ENCODE results near the gene SERINC2. TPM values are rescaled to one million over a fixed set of nuclear protein-coding genes. Genes with fewer than 3 reads are reported as not detected.

Gene SERINC2
- total RNA-seq, 1 experiment from 2014 or later: 26.0 TPM

DNA sequence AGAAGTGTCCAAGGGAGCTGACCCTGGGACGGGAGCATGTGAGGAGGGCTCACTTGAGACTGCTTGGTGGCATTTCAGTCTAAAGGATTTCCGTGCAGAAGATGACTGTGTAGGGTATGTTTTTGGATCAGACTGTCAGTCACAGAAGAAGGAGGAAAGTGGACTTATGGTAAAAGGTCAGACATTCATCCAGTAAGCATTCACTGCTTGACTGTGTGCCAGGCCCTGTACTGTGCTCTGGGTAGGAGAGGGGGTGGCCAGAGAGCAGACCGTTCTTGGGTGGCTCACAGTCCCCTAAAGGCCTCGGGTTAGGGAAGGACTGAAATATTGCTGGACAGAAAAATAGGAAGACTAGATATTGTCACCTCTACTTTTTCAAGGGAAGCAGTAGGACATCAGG lies 2.1 kb upstream of the SERINC2 start:
- TF ChIP-seq ELF4 (CRISPR knock-in tag; IDR thresholded peaks at IDR 0.05; ENCODE audit: low read depth) (no peak), GRHL2 (CRISPR knock-in tag; IDR thresholded peaks at IDR 0.05; ENCODE audit: insufficient replicate concordance, severe bottlenecking) (no peak), SMAD3 (CRISPR knock-in tag; IDR thresholded peaks at IDR 0.05; ENCODE audit: borderline replicate concordance) (no peak), FOXJ3 (CRISPR knock-in tag; IDR thresholded peaks at IDR 0.05; ENCODE audit: borderline replicate concordance) (no peak), IRF2 (CRISPR knock-in tag; IDR thresholded peaks at IDR 0.05; ENCODE audit: borderline replicate concordance, low read depth) (no peak), NFATC4 (CRISPR knock-in tag; IDR thresholded peaks at IDR 0.05) (no peak), JAZF1 (CRISPR knock-in tag; IDR thresholded peaks at IDR 0.05) (no peak)
- TF ChIP-seq, protein P1, sequence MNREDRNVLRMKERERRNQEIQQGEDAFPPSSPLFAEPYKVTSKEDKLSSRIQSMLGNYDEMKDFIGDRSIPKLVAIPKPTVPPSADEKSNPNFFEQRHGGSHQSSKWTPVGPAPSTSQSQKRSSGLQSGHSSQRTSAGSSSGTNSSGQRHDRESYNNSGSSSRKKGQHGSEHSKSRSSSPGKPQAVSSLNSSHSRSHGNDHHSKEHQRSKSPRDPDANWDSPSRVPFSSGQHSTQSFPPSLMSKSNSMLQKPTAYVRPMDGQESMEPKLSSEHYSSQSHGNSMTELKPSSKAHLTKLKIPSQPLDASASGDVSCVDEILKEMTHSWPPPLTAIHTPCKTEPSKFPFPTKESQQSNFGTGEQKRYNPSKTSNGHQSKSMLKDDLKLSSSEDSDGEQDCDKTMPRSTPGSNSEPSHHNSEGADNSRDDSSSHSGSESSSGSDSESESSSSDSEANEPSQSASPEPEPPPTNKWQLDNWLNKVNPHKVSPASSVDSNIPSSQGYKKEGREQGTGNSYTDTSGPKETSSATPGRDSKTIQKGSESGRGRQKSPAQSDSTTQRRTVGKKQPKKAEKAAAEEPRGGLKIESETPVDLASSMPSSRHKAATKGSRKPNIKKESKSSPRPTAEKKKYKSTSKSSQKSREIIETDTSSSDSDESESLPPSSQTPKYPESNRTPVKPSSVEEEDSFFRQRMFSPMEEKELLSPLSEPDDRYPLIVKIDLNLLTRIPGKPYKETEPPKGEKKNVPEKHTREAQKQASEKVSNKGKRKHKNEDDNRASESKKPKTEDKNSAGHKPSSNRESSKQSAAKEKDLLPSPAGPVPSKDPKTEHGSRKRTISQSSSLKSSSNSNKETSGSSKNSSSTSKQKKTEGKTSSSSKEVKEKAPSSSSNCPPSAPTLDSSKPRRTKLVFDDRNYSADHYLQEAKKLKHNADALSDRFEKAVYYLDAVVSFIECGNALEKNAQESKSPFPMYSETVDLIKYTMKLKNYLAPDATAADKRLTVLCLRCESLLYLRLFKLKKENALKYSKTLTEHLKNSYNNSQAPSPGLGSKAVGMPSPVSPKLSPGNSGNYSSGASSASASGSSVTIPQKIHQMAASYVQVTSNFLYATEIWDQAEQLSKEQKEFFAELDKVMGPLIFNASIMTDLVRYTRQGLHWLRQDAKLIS (CRISPR knock-in tag; IDR thresholded peaks at IDR 0.05; ENCODE audit: borderline replicate concordance): no peak
- TF ChIP-seq, protein P2, sequence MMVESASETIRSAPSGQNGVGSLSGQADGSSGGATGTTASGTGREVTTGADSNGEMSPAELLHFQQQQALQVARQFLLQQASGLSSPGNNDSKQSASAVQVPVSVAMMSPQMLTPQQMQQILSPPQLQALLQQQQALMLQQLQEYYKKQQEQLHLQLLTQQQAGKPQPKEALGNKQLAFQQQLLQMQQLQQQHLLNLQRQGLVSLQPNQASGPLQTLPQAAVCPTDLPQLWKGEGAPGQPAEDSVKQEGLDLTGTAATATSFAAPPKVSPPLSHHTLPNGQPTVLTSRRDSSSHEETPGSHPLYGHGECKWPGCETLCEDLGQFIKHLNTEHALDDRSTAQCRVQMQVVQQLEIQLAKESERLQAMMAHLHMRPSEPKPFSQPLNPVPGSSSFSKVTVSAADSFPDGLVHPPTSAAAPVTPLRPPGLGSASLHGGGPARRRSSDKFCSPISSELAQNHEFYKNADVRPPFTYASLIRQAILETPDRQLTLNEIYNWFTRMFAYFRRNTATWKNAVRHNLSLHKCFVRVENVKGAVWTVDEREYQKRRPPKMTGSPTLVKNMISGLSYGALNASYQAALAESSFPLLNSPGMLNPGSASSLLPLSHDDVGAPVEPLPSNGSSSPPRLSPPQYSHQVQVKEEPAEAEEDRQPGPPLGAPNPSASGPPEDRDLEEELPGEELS (CRISPR knock-in tag; IDR thresholded peaks at IDR 0.05): no peak
- TF ChIP-seq, protein P3, sequence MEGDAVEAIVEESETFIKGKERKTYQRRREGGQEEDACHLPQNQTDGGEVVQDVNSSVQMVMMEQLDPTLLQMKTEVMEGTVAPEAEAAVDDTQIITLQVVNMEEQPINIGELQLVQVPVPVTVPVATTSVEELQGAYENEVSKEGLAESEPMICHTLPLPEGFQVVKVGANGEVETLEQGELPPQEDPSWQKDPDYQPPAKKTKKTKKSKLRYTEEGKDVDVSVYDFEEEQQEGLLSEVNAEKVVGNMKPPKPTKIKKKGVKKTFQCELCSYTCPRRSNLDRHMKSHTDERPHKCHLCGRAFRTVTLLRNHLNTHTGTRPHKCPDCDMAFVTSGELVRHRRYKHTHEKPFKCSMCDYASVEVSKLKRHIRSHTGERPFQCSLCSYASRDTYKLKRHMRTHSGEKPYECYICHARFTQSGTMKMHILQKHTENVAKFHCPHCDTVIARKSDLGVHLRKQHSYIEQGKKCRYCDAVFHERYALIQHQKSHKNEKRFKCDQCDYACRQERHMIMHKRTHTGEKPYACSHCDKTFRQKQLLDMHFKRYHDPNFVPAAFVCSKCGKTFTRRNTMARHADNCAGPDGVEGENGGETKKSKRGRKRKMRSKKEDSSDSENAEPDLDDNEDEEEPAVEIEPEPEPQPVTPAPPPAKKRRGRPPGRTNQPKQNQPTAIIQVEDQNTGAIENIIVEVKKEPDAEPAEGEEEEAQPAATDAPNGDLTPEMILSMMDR (IDR thresholded peaks at IDR 0.05): no peak
- TF ChIP-seq, protein P4, sequence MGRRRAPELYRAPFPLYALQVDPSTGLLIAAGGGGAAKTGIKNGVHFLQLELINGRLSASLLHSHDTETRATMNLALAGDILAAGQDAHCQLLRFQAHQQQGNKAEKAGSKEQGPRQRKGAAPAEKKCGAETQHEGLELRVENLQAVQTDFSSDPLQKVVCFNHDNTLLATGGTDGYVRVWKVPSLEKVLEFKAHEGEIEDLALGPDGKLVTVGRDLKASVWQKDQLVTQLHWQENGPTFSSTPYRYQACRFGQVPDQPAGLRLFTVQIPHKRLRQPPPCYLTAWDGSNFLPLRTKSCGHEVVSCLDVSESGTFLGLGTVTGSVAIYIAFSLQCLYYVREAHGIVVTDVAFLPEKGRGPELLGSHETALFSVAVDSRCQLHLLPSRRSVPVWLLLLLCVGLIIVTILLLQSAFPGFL (CRISPR knock-in tag; IDR thresholded peaks at IDR 0.05; ENCODE audit: borderline replicate concordance): no peak
- TF ChIP-seq, protein P5, sequence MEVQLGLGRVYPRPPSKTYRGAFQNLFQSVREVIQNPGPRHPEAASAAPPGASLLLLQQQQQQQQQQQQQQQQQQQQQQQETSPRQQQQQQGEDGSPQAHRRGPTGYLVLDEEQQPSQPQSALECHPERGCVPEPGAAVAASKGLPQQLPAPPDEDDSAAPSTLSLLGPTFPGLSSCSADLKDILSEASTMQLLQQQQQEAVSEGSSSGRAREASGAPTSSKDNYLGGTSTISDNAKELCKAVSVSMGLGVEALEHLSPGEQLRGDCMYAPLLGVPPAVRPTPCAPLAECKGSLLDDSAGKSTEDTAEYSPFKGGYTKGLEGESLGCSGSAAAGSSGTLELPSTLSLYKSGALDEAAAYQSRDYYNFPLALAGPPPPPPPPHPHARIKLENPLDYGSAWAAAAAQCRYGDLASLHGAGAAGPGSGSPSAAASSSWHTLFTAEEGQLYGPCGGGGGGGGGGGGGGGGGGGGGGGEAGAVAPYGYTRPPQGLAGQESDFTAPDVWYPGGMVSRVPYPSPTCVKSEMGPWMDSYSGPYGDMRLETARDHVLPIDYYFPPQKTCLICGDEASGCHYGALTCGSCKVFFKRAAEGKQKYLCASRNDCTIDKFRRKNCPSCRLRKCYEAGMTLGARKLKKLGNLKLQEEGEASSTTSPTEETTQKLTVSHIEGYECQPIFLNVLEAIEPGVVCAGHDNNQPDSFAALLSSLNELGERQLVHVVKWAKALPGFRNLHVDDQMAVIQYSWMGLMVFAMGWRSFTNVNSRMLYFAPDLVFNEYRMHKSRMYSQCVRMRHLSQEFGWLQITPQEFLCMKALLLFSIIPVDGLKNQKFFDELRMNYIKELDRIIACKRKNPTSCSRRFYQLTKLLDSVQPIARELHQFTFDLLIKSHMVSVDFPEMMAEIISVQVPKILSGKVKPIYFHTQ (CRISPR knock-in tag; IDR thresholded peaks at IDR 0.05): no peak
- TF ChIP-seq, protein P6, sequence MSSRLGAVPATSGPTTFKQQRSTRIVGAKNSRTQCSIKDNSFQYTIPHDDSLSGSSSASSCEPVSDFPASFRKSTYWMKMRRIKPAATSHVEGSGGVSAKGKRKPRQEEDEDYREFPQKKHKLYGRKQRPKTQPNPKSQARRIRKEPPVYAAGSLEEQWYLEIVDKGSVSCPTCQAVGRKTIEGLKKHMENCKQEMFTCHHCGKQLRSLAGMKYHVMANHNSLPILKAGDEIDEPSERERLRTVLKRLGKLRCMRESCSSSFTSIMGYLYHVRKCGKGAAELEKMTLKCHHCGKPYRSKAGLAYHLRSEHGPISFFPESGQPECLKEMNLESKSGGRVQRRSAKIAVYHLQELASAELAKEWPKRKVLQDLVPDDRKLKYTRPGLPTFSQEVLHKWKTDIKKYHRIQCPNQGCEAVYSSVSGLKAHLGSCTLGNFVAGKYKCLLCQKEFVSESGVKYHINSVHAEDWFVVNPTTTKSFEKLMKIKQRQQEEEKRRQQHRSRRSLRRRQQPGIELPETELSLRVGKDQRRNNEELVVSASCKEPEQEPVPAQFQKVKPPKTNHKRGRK (CRISPR knock-in tag; IDR thresholded peaks at IDR 0.05; ENCODE audit: borderline replicate concordance): no peak
- TF ChIP-seq, protein P7, sequence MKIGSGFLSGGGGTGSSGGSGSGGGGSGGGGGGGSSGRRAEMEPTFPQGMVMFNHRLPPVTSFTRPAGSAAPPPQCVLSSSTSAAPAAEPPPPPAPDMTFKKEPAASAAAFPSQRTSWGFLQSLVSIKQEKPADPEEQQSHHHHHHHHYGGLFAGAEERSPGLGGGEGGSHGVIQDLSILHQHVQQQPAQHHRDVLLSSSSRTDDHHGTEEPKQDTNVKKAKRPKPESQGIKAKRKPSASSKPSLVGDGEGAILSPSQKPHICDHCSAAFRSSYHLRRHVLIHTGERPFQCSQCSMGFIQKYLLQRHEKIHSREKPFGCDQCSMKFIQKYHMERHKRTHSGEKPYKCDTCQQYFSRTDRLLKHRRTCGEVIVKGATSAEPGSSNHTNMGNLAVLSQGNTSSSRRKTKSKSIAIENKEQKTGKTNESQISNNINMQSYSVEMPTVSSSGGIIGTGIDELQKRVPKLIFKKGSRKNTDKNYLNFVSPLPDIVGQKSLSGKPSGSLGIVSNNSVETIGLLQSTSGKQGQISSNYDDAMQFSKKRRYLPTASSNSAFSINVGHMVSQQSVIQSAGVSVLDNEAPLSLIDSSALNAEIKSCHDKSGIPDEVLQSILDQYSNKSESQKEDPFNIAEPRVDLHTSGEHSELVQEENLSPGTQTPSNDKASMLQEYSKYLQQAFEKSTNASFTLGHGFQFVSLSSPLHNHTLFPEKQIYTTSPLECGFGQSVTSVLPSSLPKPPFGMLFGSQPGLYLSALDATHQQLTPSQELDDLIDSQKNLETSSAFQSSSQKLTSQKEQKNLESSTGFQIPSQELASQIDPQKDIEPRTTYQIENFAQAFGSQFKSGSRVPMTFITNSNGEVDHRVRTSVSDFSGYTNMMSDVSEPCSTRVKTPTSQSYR (CRISPR knock-in tag; IDR thresholded peaks at IDR 0.05): no peak
- no peak overlapping the region for H3K4me3 Mint-ChIP-seq
- ATAC-seq (no peak), DNase-seq (ENCODE audit: low spot score) (no peak)
- H3K9me3 Mint-ChIP-seq: no peaks in the 10 kb centered on the region
- peaks cover 16% of the 10 kb centered on the region for H3K27me3 Mint-ChIP-seq (ENCODE audit: low read depth)
- H3K4me1 Mint-ChIP-seq: peaks cover 25% of the 10 kb centered on the region
- H3K27ac Mint-ChIP-seq: no peak overlapping the region
- H3K36me3 Mint-ChIP-seq: no peaks in the 10 kb centered on the region
- ChIA-PET CTCF (interaction anchor here (2.7 kb wide), 1 partner anchor 16 kb away, joined by 11 read pairs; no protein-coding TSS in a partner anchor), POLR2A (no interaction called here)
